Astrocyte (in vitro differentiated cells and primary cell): ENCODE data around the gene IL6ST.

Source experiments
- CTCF ChIP-seq: IDR thresholded peaks from 2 replicates; pipeline ENCODE4 v1.5.1; 2011; ENCODE audit warnings: low read depth, mild to moderate bottlenecking, inconsistent platforms, low read length, moderate library complexity; ENCODE audit not compliant: insufficient read depth
- EZH2 ChIP-seq: IDR thresholded peaks from 2 replicates; pipeline ENCODE4 v1.6.1; 2012; ENCODE audit warnings: mild to moderate bottlenecking, low read length, inconsistent platforms; ENCODE audit not compliant: insufficient read depth

- TF ChIP-seq CTCF, result no peak
- TF ChIP-seq EZH2, result no peak
These were observed 17.1 kb upstream of the IL6ST start for GRCh38 chr5:56011835-56012234.
